GM12878 (cell line): ENCODE measurements around the gene PTMA. TPM values are rescaled to one million over a fixed set of nuclear protein-coding genes. Genes with fewer than 3 reads are reported as not detected.

Source experiments
- CREM ChIP-seq: IDR thresholded peaks from 2 replicates; pipeline ENCODE4 v1.6.1; 2014; ENCODE audit warnings: antibody characterized with exemption, low read depth
- DPF2 ChIP-seq: fragments of 450-650 bp; IDR thresholded peaks from 2 replicates; pipeline ENCODE4 v1.6.1; 2017; ENCODE audit warnings: mild to moderate bottlenecking
- EP300 ChIP-seq, 2 experiments: fragments of 150-350 bp in 1 of 2; IDR thresholded peaks; 2 replicates each; pipeline ENCODE4 v1.6.1; 2011 to 2012; ENCODE audit warnings: low read depth in 2 of 2, low read length in 2 of 2, borderline replicate concordance in 1 of 2, improper control_type of control experiment in 1 of 2, inconsistent platforms in 1 of 2; ENCODE audit not compliant: control insufficient read depth in 1 of 2
- ETV6 ChIP-seq, 2 experiments: fragments of 450-650 bp in 1 of 2; IDR thresholded peaks in 1 of 2; conservative IDR thresholded peaks in 1 of 2; 2 replicates each; pipeline ENCODE4 v1.6.1; 2014; ENCODE audit warnings: antibody characterized with exemption in 1 of 2, borderline replicate concordance in 1 of 2, low read depth in 1 of 2, mild to moderate bottlenecking in 1 of 2, moderate library complexity in 1 of 2
- HDGF ChIP-seq: fragments of 450-650 bp; IDR thresholded peaks from 2 replicates; pipeline ENCODE4 v1.6.1; 2016; ENCODE audit warnings: antibody characterized with exemption
- MXI1 ChIP-seq: fragments of 150-350 bp; IDR thresholded peaks from 2 replicates; pipeline ENCODE4 v1.6.1; 2011; ENCODE audit warnings: low read depth, mild to moderate bottlenecking, inconsistent platforms, low read length, improper control_type of control experiment
- MYC ChIP-seq: IDR thresholded peaks from 2 replicates; pipeline ENCODE4 v1.6.1; 2011; ENCODE audit warnings: mild to moderate bottlenecking, low read length, moderate library complexity, inconsistent platforms; ENCODE audit not compliant: insufficient read depth, insufficient replicate concordance, insufficient read length, severe bottlenecking
- NFXL1 ChIP-seq: fragments of 450-650 bp; IDR thresholded peaks from 2 replicates; pipeline ENCODE4 v1.6.1; 2017; ENCODE audit warnings: antibody characterized with exemption, mild to moderate bottlenecking, borderline replicate concordance
- POLR2AphosphoS2 ChIP-seq: IDR thresholded peaks from 2 replicates; pipeline ENCODE4 v1.6.1; 2011; ENCODE audit warnings: low read depth, mild to moderate bottlenecking, low read length, improper control_type of control experiment, moderate library complexity
- SMARCA5 ChIP-seq: fragments of 450-650 bp; IDR thresholded peaks from 2 replicates; pipeline ENCODE4 v1.6.1; 2017; ENCODE audit warnings: mild to moderate bottlenecking
- SPI1 ChIP-seq: IDR thresholded peaks from 2 replicates; pipeline ENCODE4 v1.6.1; 2011; ENCODE audit warnings: low read depth, mild to moderate bottlenecking, low read length, moderate library complexity, borderline replicate concordance; ENCODE audit not compliant: insufficient read depth
- USF1 ChIP-seq: IDR thresholded peaks from 2 replicates; pipeline ENCODE4 v1.6.1; 2011; ENCODE audit warnings: borderline replicate concordance, low read depth, mild to moderate bottlenecking, moderate library complexity, mixed read lengths, low read length; ENCODE audit not compliant: insufficient read depth; ENCODE audit errors: extremely low read length
- ZBTB40 ChIP-seq: fragments of 450-650 bp; IDR thresholded peaks from 2 replicates; pipeline ENCODE4 v1.6.1; 2016; ENCODE audit warnings: mild to moderate bottlenecking, moderate library complexity, borderline replicate concordance
- ZSCAN29 ChIP-seq: fragments of 450-650 bp; IDR thresholded peaks from 2 replicates; pipeline ENCODE4 v1.6.1; 2017; ENCODE audit warnings: mild to moderate bottlenecking, moderate library complexity
- ZZZ3 ChIP-seq: IDR thresholded peaks from 2 replicates; pipeline ENCODE4 v1.6.1; 2011; ENCODE audit warnings: low read depth; ENCODE audit not compliant: control insufficient read depth, insufficient read length
- polyA plus RNA-seq, 11 experiments: library from polyadenylated mRNA; depleted of rRNA in 4 of 11; unstranded in 6 of 11; stranded (reverse) in 5 of 11; fragments of >200 nt; fragmentation: Nextera tagmentation in 4 of 11; fragmentation: Illumina TruSeq in 1 of 11; extraction: Ambion mirVana in 4 of 11; extraction: Trizol in 1 of 11; gene quantifications; 1 replicate in 1 of 11; 2 replicates in 10 of 11; pipeline versions ENCODE4 v1.2.1 to v1.2.3, GENCODE V29; 2011 to 2016; ENCODE audit warnings: inconsistent platforms in 2 of 11, missing spikeins in 2 of 11, low read depth in 1 of 11
- total RNA-seq, 4 experiments: library from RNA; depleted of rRNA in 3 of 4; stranded (reverse); fragments of >200 nt in 3 of 4; fragmentation: Illumina TruSeq in 1 of 4; extraction: Trizol in 1 of 4; gene quantifications; 2 replicates each; pipeline versions ENCODE4 v1.2.1 to v1.2.3, GENCODE V29; 2013 to 2021
- TF ChIP-seq, protein P1 (sequence below): IDR thresholded peaks from 2 replicates; pipeline ENCODE4 v1.6.1; 2011; ENCODE audit warnings: mild to moderate bottlenecking, low read depth, low read length, moderate library complexity; ENCODE audit not compliant: insufficient replicate concordance
- TF ChIP-seq, protein P2 (sequence below): fragments of 450-650 bp; IDR thresholded peaks from 2 replicates; pipeline ENCODE4 v1.6.1; 2016; ENCODE audit warnings: mild to moderate bottlenecking
- TF ChIP-seq, protein P3 (sequence below): IDR thresholded peaks from 2 replicates; pipeline ENCODE4 v1.6.1; 2012; ENCODE audit warnings: low read depth, low read length, improper control_type of control experiment

PTMA gene
- total and polyA plus RNA-seq, 10 of the 15 experiments (the other 5 are each of a cell fraction or from before 2014, with no cell fraction given) = 1,144 to 5,018 (median 3,464) TPM

GRCh38 chr2:231720987-231721966 is 13.0 kb downstream of the PTMA start (continued):
- TF ChIP-seq ETV6 (conservative IDR thresholded peaks at IDR 0.05 in 1 of 2, IDR thresholded peaks at IDR 0.05 in 1 of 2; ENCODE audit: borderline replicate concordance in 1 of 2, low read depth in 1 of 2) (no peak), HDGF (0 out of 2 replicates have a peak, but pooled peaks have one; percentile 31), NFXL1 (no peak), SMARCA5 (peak; percentile 22; the same call in 1 of the 2 replicates), USF1 (no peak), POLR2AphosphoS2 (no peak), MYC (no peak), MXI1 (no peak), ZZZ3 (no peak), DPF2 (peak; percentile 54; the same call in 1 of the 2 replicates), ZSCAN29 (no peak), CREM (peak; percentile 25; the same call in 1 of the 2 replicates), ZBTB40 (no peak), SPI1 (peak; percentile 97), EP300 (IDR thresholded peaks at IDR 0.05; ENCODE audit: borderline replicate concordance in 1 of 2, control insufficient read depth in 1 of 2, low read depth in 2 of 2, low read length in 2 of 2) (peak in 1 of 2 experiments; percentile 52; a peak in 1 of 4 replicates)
- TF ChIP-seq, protein P1, sequence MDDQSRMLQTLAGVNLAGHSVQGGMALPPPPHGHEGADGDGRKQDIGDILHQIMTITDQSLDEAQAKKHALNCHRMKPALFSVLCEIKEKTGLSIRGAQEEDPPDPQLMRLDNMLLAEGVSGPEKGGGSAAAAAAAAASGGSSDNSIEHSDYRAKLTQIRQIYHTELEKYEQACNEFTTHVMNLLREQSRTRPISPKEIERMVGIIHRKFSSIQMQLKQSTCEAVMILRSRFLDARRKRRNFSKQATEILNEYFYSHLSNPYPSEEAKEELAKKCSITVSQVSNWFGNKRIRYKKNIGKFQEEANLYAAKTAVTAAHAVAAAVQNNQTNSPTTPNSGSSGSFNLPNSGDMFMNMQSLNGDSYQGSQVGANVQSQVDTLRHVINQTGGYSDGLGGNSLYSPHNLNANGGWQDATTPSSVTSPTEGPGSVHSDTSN = no peak
- TF ChIP-seq, protein P2, sequence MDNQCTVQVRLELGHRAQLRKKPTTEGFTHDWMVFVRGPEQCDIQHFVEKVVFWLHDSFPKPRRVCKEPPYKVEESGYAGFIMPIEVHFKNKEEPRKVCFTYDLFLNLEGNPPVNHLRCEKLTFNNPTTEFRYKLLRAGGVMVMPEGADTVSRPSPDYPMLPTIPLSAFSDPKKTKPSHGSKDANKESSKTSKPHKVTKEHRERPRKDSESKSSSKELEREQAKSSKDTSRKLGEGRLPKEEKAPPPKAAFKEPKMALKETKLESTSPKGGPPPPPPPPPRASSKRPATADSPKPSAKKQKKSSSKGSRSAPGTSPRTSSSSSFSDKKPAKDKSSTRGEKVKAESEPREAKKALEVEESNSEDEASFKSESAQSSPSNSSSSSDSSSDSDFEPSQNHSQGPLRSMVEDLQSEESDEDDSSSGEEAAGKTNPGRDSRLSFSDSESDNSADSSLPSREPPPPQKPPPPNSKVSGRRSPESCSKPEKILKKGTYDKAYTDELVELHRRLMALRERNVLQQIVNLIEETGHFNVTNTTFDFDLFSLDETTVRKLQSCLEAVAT = 0 out of 2 replicates have a peak, but pooled peaks have one; percentile 29
- TF ChIP-seq, protein P3, sequence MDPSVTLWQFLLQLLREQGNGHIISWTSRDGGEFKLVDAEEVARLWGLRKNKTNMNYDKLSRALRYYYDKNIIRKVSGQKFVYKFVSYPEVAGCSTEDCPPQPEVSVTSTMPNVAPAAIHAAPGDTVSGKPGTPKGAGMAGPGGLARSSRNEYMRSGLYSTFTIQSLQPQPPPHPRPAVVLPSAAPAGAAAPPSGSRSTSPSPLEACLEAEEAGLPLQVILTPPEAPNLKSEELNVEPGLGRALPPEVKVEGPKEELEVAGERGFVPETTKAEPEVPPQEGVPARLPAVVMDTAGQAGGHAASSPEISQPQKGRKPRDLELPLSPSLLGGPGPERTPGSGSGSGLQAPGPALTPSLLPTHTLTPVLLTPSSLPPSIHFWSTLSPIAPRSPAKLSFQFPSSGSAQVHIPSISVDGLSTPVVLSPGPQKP = no peak
